ENCODE measurements around the gene PTPN6.

Gene PTPN6

GRCh38 chr12:6923003-6923732 lies 28.0 kb upstream of the PTPN6 start:
- no peak for DNase-seq

DNA sequence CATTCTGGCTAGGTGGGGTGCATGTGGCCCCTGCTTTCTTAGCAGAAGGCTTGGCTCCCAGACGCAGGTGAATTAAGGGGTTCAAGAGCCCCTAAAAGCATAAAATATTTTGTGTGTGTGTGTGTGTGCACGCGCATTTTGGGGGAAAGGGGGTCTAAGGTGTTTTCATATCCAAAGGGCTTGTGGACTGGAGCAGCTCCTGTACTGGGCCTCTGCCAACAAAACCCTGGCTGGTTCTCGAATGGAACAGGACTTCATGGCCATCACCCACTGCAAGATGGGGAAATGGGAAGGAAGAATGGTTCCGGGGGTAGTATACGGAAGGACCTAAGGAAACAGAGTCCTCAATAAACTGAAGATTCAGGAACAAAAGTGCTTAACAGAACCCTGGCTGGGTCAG lies 27.3 kb upstream of the PTPN6 start:
- DNase-seq: no peak

DNA sequence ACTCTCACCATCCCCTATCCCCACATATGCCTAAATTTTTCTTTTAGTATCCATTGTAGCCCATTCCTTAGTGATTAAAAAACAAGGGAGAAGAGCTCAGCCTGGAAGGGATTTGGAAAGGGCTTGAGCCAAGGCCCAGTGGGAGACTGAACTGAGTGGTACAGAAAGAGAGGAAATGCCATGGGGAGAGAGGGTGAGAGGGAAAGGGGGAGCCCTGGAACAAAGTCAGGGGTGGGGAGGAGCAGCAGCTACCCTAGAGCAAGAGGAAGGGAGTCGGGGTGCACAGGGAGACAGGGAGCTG lies 26.0 kb upstream of the PTPN6 start:
- DNase-seq: no peak

GRCh38 chr12:6925540-6926279 lies 25.4 kb upstream of the PTPN6 start:
- no peak for DNase-seq

GRCh38 chr12:6927379-6928021 lies 23.7 kb upstream of the PTPN6 start, which contains the start of gene ATN1:
Gene ATN1 (plus strand): TSS chr12:6927959. CDS start chr12:6934002, 6,043 bp downstream.
- DNase-seq: peak; percentile 46

DNA sequence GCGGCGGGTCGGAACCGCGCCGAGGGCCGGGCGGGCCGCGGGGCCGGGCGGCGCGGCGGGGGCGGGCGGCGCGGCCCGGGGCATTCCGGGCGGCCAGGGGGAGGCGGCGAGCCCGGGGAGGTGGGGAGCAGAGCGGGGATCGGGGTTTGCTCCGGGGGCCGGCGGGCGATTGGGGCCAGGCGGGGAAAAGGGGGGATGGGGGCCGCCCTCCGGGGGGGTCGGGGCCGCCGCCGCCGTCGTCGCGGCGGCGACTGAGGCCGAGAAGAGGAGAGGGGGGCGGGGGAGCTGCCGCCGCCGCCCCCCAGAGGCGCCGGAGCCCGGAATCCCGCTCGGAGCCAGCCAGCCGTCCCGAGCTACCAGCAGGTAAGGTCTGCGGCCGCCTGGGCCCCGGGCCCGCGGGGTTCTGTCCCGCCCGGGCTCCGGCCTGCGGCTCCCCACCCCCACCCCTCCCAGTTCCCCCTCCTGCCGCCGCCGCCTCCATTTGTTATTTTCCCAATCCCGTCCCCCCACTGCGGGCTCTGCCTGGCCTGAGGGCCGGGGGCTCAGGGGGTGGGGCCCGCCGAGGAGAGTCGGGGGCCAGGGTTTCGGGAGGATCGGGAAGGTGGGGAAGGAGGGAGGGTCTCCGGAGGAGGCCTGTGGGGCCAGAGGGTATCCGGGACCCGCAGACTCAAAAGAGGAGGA lies 23.0 kb upstream of the PTPN6 start:
- DNase-seq: no peak

- no peak for DNase-seq
These were observed 22.3 kb upstream of the PTPN6 start for GRCh38 chr12:6928703-6929407.

DNA sequence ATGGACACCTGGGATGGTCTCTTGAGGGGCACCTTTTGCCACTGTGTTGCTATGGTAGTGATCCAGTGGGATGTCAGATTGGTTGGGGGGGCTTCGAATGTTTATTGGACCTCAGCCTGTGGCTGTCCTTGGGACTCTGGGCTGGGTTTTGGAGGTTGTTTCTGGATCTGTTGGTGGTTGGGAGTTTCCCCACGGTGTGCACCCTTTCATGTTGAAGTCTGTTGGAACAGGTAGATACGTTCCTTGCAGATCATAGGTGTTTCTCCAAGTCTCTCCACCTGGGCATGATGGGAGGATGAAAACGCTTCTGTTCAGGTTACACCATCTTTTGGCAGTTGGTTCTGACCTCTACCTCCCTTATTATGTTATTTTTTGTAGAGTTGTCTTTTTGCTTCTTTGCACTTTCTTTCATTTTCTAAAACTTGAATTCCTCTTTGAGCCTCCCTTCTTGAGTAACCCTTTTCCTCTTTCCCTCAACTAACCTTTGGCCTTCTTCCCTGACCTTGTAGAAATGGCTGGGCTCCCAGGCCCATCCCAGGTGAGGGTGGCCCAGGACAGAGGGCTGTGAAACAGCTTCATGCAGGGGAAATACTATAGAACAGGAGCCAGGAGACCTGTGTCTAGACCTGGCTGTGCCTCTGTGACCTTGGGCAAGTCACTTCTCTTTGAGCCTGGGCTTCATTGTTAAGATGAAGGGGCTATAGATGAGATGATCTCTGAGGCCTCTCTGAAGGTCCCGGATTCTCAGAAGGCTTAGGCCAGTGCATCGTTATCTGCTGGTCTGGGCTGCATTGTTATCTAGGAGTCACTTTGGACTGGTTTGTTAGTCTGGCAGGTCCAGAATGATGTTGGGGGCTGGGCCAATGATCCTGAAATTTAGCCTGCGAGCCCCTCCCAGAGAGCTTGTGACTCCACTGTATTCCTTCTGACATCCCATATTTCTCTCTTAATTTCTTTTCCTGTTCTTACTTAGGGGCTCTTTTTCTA lies 21.4 kb upstream of the PTPN6 start:
- DNase-seq: no peak

DNA sequence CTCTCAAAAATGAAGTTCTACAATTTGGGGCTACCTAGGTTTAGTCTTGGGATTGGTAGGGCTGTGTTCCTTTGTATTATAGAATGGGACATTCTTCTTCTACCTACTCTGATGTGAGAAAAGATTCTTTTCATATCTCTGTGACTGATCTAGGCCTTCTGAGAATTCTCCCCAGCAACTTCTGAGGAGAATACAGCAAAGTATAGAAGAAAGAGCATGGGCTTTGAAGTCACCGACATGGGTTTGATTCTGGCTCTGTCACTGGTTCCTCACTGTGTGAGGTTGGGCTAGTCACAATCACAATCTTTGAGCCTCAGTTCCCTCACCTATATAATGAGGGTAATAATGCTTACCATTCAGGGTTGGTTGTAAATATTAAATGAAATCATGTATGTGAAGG lies 18.4 kb upstream of the PTPN6 start:
- DNase-seq: no peak

DNA sequence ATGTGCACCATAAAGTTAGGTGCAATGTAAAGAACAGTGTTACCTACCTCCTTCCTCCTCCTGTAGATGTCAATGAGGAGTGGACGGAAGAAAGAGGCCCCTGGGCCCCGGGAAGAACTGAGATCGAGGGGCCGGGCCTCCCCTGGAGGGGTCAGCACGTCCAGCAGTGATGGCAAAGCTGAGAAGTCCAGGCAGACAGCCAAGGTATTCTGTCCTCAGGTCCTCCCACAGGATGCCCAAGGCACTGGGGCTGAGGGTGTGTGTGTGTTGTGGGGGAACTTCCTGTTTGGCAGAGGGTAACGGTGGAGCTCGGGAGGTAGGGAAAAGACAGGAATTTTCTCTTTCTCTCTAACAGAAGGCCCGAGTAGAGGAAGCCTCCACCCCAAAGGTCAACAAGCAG lies 17.0 kb upstream of the PTPN6 start:
- DNase-seq: no peak

GRCh38 chr12:6935371-6936193 lies 15.6 kb upstream of the PTPN6 start:
- DNase-seq: no peak

- no peak for DNase-seq
These were observed 14.9 kb upstream of the PTPN6 start for GRCh38 chr12:6936194-6936635.

DNA sequence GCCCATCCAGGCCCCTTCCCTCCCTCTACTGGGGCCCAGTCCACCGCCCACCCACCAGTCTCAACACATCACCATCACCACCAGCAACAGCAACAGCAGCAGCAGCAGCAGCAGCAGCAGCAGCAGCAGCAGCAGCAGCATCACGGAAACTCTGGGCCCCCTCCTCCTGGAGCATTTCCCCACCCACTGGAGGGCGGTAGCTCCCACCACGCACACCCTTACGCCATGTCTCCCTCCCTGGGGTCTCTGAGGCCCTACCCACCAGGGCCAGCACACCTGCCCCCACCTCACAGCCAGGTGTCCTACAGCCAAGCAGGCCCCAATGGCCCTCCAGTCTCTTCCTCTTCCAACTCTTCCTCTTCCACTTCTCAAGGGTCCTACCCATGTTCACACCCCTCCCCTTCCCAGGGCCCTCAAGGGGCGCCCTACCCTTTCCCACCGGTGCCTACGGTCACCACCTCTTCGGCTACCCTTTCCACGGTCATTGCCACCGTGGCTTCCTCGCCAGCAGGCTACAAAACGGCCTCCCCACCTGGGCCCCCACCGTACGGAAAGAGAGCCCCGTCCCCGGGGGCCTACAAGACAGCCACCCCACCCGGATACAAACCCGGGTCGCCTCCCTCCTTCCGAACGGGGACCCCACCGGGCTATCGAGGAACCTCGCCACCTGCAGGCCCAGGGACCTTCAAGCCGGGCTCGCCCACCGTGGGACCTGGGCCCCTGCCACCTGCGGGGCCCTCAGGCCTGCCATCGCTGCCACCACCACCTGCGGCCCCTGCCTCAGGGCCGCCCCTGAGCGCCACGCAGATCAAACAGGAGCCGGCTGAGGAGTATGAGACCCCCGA lies 14.3 kb upstream of the PTPN6 start:
- peak; percentile 61 for DNase-seq

- peak; percentile 87 for DNase-seq
These were observed 13.4 kb upstream of the PTPN6 start for GRCh38 chr12:6937481-6938352.

DNA sequence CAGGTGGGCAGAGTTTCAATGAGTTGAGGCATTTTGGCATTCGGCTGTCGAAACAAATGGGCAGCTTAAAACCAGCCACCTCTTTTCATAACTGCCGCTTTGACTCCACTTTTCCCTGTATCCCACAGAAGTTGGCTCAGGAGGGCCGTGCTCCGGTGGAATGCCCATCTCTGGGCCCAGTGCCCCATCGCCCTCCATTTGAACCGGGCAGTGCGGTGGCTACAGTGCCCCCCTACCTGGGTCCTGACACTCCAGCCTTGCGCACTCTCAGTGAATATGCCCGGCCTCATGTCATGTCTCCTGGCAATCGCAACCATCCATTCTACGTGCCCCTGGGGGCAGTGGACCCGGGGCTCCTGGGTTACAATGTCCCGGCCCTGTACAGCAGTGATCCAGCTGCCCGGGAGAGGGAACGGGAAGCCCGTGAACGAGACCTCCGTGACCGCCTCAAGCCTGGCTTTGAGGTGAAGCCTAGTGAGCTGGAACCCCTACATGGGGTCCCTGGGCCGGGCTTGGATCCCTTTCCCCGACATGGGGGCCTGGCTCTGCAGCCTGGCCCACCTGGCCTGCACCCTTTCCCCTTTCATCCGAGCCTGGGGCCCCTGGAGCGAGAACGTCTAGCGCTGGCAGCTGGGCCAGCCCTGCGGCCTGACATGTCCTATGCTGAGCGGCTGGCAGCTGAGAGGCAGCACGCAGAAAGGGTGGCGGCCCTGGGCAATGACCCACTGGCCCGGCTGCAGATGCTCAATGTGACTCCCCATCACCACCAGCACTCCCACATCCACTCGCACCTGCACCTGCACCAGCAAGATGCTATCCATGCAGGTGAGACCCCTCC lies 12.6 kb upstream of the PTPN6 start:
- no peak for DNase-seq

DNA sequence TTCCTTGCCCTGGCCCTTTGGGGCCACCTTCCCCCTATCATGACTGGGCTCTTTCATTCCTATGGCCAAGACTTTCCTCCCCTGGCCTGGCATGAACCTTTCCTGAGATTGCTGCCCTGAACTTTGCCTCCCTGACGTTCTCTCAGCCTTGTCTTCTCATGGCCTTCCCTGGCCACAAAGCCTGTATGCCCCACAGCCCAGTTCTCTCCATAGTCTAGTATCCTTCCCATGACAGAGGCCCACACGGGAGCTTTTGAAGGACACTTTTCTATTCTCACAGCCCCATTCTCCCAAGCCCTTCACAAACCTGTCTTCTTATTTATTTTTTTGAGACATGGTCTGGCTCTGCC lies 12.0 kb upstream of the PTPN6 start:
- no peak for DNase-seq

DNA sequence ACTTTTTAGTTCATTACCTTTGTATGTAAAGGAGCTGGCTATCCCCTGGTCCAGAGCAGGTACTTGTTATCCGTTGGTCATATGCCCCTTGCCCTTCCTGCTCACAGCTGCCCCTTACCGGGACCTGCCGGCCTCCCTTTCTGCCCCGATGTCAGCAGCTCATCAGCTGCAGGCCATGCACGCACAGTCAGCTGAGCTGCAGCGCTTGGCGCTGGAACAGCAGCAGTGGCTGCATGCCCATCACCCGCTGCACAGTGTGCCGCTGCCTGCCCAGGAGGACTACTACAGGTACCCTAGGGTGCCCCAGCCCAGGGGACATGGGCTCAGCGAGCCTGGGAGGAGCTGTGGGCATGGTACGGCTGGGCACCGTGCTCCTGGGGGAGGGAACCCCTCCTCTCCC lies 9.9 kb upstream of the PTPN6 start:
- no peak for DNase-seq

DNA sequence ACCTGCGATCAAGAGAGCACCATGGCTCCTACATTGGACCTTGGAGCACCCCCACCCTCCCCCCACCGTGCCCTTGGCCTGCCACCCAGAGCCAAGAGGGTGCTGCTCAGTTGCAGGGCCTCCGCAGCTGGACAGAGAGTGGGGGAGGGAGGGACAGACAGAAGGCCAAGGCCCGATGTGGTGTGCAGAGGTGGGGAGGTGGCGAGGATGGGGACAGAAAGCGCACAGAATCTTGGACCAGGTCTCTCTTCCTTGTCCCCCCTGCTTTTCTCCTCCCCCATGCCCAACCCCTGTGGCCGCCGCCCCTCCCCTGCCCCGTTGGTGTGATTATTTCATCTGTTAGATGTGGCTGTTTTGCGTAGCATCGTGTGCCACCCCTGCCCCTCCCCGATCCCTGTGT lies 9.4 kb upstream of the PTPN6 start:
- DNase-seq: no peak
